HG02798 (cell line): ENCODE results near the gene CCND1.
"Not testable (repeated sequence)": the region's sequence is repeated elsewhere in the genome, so short reads cannot be mapped to it uniquely, and the experiment has no call there.

Experiments
- ATAC-seq: cut with Tn5 transposase; IDR thresholded peaks from one replicate; pipeline ENCODE4 v1.9.1; 2021; ENCODE audit warnings: mild to moderate bottlenecking; ENCODE audit not compliant: unreplicated experiment, poor library complexity

Gene CCND1

DNA sequence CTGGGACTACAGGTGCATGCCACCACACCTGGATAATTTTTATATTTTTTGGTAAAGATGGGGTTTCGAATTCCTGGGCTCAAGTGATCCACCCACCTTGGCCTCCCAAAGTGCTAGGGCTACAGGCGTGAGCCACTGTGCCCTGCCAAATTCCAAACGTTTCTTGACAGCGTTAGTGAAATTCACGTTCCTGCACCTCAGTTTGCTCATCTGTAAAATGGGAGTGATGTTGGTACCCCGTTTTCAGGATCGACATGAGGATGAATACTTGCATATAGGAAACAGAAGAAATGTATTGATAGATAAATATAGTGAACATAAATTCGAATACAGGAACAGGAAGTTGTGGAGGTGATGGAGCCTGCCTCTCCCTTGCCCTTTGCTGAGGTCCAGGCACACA is 44.4 kb downstream of the CCND1 start:
- ATAC-seq, result no peak

DNA sequence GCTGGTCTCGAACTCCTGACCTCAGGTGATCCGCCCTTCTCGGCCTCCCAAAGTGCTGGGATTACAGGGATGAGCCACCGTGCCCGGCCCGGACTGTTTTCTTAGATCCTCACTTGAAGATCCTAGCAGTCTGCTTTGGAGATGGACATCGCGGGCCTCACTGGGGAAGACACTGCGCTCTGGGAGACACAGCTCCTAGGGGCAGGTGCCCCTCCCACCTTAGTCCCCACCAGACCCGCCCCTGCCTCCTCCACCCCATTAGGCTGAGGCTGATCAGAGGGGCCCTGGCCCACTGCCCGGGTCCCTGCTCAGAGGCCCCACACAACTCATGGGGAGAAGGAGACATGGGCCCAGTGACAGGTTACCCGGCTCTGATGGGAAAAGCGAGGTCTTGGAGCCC is 45.5 kb downstream of the CCND1 start:
- no peak for ATAC-seq

GRCh38 chr11:69686856-69687255 is 45.9 kb downstream of the CCND1 start:
- ATAC-seq, result no peak

GRCh38 chr11:69687969-69688771 is 47.2 kb downstream of the CCND1 start:
- ATAC-seq, result not testable (repeated sequence)

- no peak for ATAC-seq
These were observed 48.7 kb downstream of the CCND1 start for GRCh38 chr11:69689484-69690319.

DNA sequence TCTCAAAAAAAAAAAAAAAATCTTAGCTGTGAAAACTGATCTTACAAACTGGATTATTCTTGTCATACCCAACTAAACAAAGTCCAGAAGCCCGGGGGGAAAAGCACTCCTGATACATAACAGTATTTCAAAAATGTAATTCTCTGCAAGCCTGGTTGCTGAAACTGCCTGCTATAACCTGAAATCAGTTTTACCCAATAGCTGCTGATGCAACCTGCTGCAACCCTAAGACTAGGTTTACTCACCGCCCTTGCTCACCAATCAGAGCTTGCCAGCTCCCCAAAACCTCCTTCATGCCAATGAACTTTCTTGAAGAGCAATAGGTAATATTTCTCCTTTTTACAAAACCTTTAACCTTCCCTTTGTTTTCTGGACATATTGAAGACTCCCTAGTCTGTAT is 50.5 kb downstream of the CCND1 start:
- no peak for ATAC-seq

DNA sequence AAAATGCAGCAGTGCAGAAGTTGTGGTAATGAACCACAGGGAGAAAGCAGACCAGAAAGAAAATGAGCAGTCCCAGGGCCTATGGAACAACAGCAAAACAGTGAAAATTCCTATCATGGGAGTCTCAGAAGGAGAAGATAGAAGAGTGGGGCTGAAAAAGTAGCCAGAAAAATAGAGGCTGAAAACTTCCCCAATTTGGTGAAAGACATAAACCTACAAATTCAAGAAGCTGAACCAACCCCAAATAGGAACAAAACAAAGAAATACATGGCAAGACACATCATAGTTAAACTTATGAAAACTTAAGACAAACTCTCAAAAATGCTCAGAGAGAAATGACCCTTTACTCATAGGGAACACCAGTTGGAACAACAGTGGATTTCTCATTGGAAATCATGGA is 51.5 kb downstream of the CCND1 start:
- no peak for ATAC-seq

- no peak for ATAC-seq
These were observed 53.8 kb downstream of the CCND1 start for GRCh38 chr11:69694781-69695180.

- no peak for ATAC-seq
These were observed 54.6 kb downstream of the CCND1 start for GRCh38 chr11:69695581-69695980.

GRCh38 chr11:69695995-69696394 is 55.0 kb downstream of the CCND1 start:
- ATAC-seq, result not testable (repeated sequence)

DNA sequence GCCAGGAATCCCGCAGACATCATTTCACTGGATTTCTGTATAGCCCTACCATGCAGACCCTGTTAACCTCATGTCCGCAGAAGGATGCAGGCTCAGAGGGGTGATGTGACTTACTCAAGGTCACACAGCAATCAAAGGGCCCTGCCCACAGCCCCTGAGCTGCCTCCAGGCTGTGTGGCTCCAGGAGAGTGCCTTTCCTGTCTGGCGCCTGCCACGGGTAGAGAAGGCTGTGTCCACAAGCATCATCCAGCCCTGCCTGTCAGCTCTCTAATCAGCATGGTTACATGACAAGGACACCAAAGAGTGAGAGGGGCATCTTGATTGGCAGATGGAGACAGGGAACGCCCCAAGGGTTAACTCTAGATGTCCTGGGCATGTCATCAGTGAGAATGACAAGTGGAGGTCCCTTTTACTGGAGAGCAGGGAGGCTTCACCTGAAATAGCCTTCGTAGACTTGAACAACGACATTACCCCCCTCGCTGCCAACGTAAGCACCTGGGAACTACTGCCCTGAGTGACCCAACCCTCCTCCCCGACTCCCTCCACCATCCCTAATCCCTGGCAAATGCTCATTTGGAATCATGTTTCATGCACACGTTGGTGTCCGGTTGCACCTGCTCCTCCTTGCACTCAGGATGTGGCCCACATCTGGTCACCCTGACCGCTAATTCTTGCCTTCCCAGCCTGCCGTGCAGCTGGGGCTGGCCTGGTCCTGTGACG is 56.0 kb downstream of the CCND1 start:
- no peak for ATAC-seq

GRCh38 chr11:69697469-69697843 is 56.5 kb downstream of the CCND1 start:
- no peak for ATAC-seq

DNA sequence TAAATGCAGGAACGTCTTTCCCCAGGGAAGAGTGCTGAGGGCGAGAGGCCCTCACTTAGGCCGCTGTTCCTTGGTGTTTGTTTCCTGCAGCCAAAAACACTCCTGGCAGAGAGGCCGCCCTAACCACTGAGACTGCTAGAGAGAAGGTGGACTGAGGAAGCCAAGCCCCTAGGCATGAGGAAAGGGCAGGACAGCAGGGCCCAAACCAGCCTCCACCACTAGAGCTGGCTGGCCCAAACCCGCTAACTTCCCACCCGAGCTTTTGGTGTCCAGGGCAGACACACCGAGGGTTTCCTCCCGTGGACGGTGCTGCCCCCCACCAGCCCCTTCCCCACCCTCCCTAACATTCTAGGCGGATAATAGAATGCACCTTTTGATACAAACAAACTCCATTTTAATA is 56.9 kb downstream of the CCND1 start:
- no peak for ATAC-seq

DNA sequence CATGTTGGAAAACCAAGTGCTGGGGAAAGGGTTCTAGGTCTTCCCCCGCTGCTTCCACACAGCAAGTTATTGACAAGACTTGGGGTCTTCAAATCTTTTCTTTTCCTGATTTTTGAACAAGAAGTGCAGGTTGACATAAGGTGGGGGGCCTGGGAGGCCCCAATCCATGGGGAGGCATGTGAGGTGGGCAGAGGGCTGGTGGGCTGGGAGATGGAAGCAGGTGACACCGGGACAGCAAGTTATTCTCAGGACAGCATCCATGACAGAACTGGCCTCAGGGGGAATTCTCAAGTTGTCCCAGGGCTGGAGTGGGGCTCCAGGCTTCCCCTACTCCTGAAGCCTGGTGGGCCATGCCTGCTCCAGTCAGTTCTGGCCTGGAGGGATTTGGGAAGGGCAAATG is 57.4 kb downstream of the CCND1 start:
- ATAC-seq, result no peak

- no peak for ATAC-seq
These were observed 58.3 kb downstream of the CCND1 start for GRCh38 chr11:69699213-69699612.

- ATAC-seq, result no peak
These were observed 59.6 kb downstream of the CCND1 start for GRCh38 chr11:69700278-69701140.

GRCh38 chr11:69702239-69702691 is 61.3 kb downstream of the CCND1 start:
- no peak for ATAC-seq

DNA sequence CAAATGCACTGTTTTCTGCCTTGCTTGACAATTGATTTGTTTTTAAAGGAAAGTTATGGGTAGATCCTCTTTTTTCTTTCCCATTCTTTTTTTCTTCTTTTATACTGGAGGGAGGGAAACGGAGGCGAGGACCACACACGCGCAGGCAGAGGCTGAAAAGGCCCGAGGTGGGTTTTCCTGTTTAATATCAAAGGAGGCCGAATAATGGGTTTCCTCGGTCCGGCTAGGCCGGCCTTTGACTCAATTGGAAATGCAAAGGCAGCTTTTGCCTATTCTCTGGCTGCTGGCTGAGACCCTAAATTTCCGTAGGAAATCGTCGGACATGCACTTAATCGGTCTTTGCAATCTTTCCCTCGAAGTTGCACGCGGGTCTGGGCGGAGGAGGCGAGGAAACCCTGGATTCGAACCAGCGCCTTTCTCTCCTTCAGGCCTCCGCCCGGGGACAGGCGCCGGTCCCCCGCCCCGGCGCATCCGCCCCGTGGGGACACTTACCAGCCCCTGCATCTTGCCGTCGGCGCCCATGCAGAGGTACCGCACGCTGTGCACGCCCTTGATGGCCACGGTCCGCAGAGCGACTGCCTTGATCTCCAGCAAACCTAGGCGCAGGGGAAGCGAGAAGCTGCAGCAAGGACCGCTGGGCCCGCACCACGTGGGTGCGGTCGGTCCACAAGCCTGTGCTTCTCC is 62.0 kb downstream of the CCND1 start:
- ATAC-seq, result no peak

- ATAC-seq, result no peak
These were observed 62.5 kb downstream of the CCND1 start for GRCh38 chr11:69703453-69703767.
